UCSD-AML1 (cell line): ENCODE data around the gene VBP1.
"Not testable (repeated sequence)": the region's sequence is repeated elsewhere in the genome, so short reads cannot be mapped to it uniquely, and the experiment has no call there.

Experiments
- DNase-seq: peaks from one replicate; lab custom pipeline; 2025; ENCODE audit not compliant: unreplicated experiment; lab: John Stamatoyannopoulos, UW

Gene VBP1

DNA sequence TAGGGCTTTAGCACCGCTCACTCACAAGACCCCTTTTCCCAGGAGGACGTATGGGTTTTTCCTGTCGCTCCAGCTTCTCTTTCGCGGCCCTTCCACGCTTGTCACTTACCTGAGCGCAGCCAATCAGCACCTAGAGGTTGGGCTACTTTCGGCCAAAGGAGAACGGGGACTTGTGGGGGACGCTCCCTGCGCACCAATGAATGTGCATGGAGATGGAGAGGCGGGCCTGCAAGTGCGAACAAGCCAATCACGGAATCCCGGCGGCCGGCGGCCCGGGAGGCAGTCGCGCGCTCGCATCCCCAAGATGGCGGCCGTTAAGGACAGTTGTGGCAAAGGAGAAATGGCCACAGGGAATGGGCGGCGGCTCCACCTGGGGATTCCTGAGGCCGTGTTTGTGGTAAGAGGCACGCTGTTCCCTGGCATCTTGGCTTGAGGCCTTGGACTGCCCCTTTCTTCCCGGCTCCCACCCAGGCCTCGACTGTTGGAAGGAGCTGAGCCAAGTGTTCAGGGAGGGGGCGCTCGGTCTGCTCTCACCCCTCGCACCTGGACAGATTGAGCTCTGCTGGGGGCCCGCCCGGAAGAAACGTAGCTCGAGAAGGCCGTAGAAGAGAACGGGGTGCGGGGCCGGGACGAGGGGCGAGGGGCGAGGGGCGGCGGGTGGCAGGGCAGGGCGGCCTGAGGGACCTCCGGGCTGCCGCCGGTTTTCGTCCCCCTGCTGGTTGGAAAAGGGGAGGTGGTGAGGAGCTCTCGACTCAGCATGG lies at the start of gene VBP1:
Gene VBP1, plus strand, starts transcription at position 282 of the 761 bp plus-strand sequence. Its CDS starts 23 bp downstream, at position 305.
- peak; percentile 86 for DNase-seq

- DNase-seq, result no peak
These were observed 46.4 kb upstream of the VBP1 start for GRCh38 chrX:155169881-155170280.

- DNase-seq, result no peak
These were observed 36.8 kb upstream of the VBP1 start for GRCh38 chrX:155179346-155179997.

DNA sequence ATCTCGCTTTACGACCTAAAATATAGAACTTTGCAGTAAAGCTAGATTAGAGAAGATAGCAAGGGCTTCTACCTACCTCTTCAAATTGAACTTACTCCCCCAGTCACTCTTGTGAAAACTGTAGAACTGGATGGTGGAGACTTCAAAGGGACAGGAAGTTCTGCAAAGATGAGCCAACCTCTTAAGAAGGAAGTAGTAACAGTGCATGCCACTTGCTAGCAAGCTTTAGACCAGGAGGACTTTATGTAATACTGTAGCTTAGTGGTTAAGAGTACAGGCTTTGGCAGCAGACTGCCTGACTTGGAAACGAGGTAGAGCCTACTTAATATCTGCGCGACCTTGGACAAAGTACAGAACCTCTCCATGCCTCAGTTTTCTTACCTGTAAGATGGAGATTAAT lies 27.5 kb upstream of the VBP1 start:
- DNase-seq, result no peak

DNA sequence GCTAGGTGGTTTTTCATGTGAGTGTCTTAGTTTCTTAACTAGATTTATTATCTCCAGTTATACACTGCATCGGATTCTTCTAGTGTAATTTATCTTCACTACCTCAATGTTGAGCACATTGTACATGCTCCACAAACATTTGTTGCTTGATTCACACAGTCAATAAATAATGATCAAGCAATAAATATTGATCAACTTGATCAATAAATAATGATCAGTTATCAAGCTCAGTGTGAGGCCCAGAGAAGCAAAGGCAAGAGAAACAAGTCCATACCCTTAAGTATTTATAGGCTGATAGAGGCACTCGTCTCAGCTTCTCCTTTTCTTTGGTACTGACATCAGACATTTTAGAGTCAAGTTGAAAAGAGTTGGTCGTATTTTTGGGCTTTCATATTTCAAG lies 5.1 kb upstream of the VBP1 start:
- DNase-seq, result no peak

GRCh38 chrX:155213731-155214130 lies 2.5 kb upstream of the VBP1 start:
- DNase-seq, result no peak

DNA sequence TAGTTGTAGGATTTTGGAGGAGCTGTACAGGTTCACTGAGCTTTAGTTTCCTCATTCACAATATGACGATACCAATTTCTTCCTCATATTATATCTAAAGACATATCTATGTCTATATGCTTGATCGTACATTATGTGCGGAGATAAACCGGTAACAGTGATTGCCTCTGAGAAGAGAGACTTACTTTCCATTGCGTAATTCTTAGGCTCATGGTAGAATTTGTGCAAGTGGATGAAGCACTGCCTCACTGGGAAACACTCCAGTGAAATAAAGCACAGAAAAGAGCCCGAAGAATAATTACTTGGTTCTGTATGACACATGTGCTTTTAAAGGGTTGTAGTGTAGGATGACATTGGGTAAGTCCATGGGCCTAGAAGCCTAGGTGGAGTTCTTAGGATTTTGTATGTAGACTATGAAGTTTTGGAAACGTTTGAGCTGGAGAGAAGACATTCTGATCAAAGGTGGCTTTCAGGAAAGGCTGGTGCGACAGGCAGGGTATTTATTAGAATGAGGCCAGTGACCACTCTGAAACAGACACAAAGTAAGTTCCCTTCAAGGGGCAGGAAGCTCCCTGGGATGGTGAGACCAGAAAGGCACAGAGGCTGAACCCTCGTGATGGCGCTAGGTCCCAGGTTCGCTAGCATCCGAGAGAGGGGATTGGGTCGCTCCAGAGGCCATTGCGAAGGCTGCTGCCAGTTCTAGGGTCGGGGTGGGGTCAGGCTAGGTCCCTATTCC lies 649 bp upstream of the VBP1 start:
- no peak for DNase-seq

DNA sequence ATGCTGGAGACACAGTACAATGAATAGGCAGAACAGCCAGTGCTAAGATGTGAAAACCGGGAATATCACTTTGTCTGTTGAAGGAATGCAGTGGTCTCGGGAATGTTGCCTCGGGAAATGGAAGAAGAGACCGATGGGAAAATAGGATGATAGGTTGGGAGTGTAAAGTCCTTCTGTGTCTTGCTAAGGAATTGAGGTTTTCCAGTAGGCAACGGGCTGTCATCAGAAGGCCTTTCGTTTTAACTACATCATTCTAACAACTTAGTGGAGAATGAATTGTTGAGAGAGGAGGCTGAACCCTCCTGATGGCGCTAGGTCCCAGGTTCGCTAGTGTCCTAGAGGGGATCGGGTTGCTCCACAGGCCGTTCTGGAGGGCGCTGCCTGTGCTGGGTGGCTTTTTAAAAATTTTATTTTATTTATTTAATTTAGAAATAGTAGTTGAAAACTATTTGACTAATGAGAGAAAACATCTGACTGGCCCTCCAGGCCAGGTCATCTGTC lies 730 bp downstream of the VBP1 start:
- DNase-seq, result no peak

DNA sequence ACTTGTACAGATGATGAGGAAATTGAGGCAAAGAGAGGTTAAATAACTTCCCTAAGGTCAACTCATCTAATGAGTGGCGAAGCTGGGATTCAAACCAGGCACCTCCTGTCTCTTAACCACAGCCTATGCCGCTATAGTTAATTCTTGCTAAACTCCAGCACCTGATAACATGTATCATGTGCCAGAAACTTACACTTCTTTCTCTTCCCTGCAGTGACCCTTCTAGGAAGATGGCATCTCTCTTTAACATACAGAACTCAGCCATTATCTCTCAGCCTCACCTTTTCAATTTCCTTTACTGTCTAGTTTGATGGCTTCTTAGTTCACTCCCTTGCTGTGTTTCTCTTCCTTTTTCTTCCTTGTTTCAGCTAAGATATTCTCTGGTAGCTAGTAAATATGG lies 2.5 kb downstream of the VBP1 start:
- DNase-seq, result no peak

- DNase-seq, result no peak
These were observed 5.1 kb downstream of the VBP1 start for GRCh38 chrX:155221351-155221750.

DNA sequence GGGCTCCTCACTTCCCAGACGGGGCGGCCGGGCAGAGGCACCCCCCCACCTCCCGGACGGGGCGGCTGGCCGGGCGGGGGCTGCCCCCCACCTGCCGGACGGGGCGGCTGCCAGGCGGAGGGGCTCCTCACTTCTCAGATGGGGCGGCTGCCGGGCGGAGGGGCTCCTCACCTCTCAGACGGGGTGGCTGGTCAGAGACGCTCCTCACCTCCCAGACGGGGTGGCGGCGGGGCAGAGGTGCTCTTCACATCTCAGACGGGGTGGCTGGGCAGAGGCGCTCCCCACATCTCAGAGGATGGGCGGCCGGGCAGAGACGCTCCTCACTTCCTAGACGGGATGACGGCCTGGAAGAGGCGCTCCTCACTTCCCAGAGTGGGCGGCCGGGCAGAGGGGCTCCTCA lies 7.5 kb downstream of the VBP1 start:
- DNase-seq, result not testable (repeated sequence)

- no peak for DNase-seq
These were observed 9.5 kb downstream of the VBP1 start for GRCh38 chrX:155225774-155226173.

GRCh38 chrX:155231163-155231562 lies 14.9 kb downstream of the VBP1 start:
- DNase-seq, result no peak

DNA sequence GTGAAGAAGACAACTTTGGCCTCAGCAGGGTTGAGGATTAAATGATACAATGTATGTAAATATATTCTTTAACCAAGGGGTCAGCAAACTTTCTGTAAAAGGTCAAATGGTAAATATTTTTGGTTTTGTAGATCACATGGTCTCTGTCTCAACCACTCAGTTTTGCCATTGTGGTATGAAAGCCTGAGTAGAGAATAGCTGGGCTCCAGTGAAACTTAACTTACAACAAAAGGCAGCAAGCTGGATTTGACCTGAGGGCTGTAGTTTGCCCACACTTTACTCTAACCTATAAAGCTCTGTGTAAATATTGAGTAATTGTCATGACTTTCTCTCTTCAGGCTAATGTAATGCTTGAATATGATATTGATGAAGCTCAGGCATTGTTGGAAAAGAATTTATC lies 19.6 kb downstream of the VBP1 start:
- DNase-seq, result no peak

GRCh38 chrX:155237719-155238118 lies 21.5 kb downstream of the VBP1 start:
- DNase-seq, result no peak

GRCh38 chrX:155242300-155242699 lies 26.0 kb downstream of the VBP1 start:
- no peak for DNase-seq

DNA sequence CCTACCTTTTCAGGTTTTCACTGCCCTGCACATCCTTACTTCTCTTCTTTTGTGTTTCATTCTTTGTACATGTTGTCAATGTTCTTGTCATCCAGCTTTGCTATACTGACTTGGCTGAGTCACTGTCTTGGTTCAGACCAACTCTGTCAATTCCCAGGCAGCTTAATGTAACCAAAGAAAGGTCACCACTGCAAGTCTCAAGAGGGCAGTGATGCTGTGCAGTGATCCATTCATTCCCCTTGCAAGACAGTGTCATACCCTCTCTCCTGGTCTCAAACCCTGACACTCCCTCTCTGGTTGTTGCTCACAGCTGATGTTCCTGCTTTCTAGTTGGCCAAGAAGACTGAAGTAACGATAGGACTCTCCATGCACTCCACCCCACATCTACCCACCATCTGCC lies 30.5 kb downstream of the VBP1 start:
- DNase-seq, result no peak

- no peak for DNase-seq
These were observed 31.2 kb downstream of the VBP1 start for GRCh38 chrX:155247497-155247896.

GRCh38 chrX:155251391-155251790 lies 35.1 kb downstream of the VBP1 start:
- no peak for DNase-seq

GRCh38 chrX:155259752-155260151 lies 43.5 kb downstream of the VBP1 start:
- DNase-seq, result no peak

GRCh38 chrX:155262970-155263754 lies 46.9 kb downstream of the VBP1 start:
- no peak for DNase-seq
